GM12892 (cell line): ENCODE data around the gene PHF21A.

Experiments
- POLR2A ChIP-seq: IDR thresholded peaks from 2 replicates; pipeline ENCODE4 v1.6.1; 2011; ENCODE audit warnings: low read depth, low read length, control low read depth
- POLR2AphosphoS5 ChIP-seq: IDR thresholded peaks from 2 replicates; pipeline ENCODE4 v1.6.1; 2011; ENCODE audit warnings: low read depth, low read length, control low read depth
- TAF1 ChIP-seq: IDR thresholded peaks from 2 replicates; pipeline ENCODE4 v1.6.1; 2011; ENCODE audit warnings: low read depth, mild to moderate bottlenecking, control low read depth, low read length, borderline replicate concordance

- no peak for TF ChIP-seq TAF1
- TF ChIP-seq POLR2AphosphoS5 = no peak
- no peak for TF ChIP-seq POLR2A
These were observed 223.7 kb downstream of the PHF21A start for GRCh38 chr11:45897556-45897955.
